Right lobe of liver (tissue), 4 donors: ENCODE measurements around the gene ARRDC1.

ENCODE experiments used
- CTCF ChIP-seq, 4 donors: fragments of 200-600 bp in 3 of 4; fragments of 450-650 bp in 1 of 4; IDR thresholded peaks; one replicate each; pipeline versions ENCODE4 v1.5.1 to v1.8.0; 2016 to 2022; ENCODE audit warnings: antibody characterized with exemption in 4 of 4, mild to moderate bottlenecking in 2 of 4
- POLR2A ChIP-seq: fragments of 450-650 bp; IDR thresholded peaks from one replicate; pipeline ENCODE4 v1.6.1; 2017; ENCODE audit warnings: antibody characterized with exemption, mild to moderate bottlenecking
- donor health status: DM: no; HTN: no; CAD: no.
- donor health status: DM: no; HTN: no; CAD: no.
- donor health status: DM: no; HTN: yes; CAD: no.

GRCh38 chr9:137569609-137570203 is 35.8 kb upstream of the ARRDC1 start:
- no peak for TF ChIP-seq CTCF (IDR thresholded peaks at IDR 0.05)
- no peak for TF ChIP-seq POLR2A
